NCI-H526 (cell line): ENCODE results near the gene DOHH.

ENCODE experiments used
- DNase-seq, 2 experiments: peaks; one replicate each; lab custom pipeline; 2025; lab: John Stamatoyannopoulos, UW

DOHH gene

DNA sequence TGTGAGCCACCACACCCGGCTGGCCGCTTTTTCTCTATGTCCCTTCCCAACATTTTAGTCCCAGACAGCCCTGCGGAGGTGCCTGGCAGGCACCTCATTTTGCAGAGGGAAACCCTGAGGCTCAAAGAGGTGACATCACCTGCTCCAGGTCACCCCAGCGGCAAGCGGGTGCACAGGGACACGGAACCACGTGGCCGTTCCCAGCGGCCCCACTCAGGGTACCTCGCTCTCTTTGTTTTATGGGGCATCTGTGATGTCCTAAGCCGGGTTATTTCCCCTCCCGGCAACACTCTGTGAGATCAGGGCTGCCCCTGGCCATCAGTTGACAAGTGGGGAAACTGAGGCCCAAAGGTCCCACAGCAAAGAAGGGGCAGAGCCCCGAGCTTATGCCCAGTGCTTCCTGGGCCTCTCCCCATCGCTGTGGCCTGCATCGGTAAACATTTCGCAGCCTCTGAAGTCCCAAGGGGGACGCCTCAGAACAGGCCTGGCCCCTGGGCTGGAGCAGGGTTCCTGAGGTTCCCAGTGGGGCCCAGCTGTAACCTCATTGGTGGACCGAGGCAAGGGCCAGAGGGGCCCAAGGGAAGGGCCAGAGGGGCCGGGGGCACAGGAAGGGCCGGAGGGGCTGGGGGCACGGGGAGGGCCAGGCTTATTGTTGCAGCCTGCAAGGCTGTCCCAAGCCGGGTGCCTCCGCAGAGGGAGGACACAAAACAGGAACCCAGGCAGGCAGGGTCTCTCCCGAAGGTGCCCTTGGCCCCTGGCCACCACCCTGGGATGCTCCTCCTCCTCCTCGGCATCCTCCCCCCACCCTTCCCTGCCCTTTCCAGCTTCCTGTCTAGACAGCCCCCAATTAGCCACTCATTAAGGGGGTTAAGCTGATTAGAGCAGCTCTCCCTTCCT is 59.1 kb downstream of the DOHH start:
- DNase-seq = no peak
